Ovary (tissue), 9 donors: Measurements from ENCODE around the gene SGCA. TPM values are rescaled to one million over a fixed set of nuclear protein-coding genes. Genes with fewer than 3 reads are reported as not detected.

Source experiments
- DNase-seq, 5 donors: peaks; one replicate each; pipeline ENCODE4 v3.0.0-alpha.2; 2019 to 2020
- H3K27ac ChIP-seq, 2 donors: fragments of 200-600 bp; one replicate each; pipeline versions ENCODE4 v1.5.1 to v1.8.0; 2019 to 2022
- H3K27me3 ChIP-seq: fragments of 200-600 bp; one replicate; pipeline ENCODE4 v1.8.0; 2022
- H3K36me3 ChIP-seq: fragments of 200-600 bp; sonication (generic); one replicate; pipeline ENCODE4 v1.5.1; 2019
- H3K4me1 ChIP-seq: one replicate; pipeline ENCODE4 v1.8.1; 2013; ENCODE audit warnings: mild to moderate bottlenecking, moderate library complexity; ENCODE audit not compliant: insufficient read depth
- H3K4me3 ChIP-seq: fragments of 200-600 bp; sonication (generic); one replicate; pipeline ENCODE4 v1.5.1; 2017
- H3K9me3 ChIP-seq, 2 donors: fragments of 200-600 bp in 1 of 2; sonication (generic) in 1 of 2; one replicate each; pipeline versions ENCODE4 v1.5.1 to v1.8.1; 2013 to 2019; ENCODE audit warnings: mild to moderate bottlenecking in 1 of 2, moderate library complexity in 1 of 2
- CTCF ChIP-seq, 3 donors: fragments of 450-650 bp in 2 of 3; fragments of 200-600 bp in 1 of 3; IDR thresholded peaks; one replicate each; pipeline versions ENCODE4 v1.5.1 to v1.8.0; 2016 to 2022; ENCODE audit warnings: antibody characterized with exemption in 3 of 3, mild to moderate bottlenecking in 1 of 3
- EP300 ChIP-seq: sonication (generic); formaldehyde crosslinking; IDR thresholded peaks from one replicate; pipeline ENCODE4 v1.6.1; 2017; ENCODE audit warnings: antibody characterized with exemption
- POLR2A ChIP-seq: fragments of 450-650 bp; IDR thresholded peaks from one replicate; pipeline ENCODE4 v1.6.1; 2017; ENCODE audit warnings: antibody characterized with exemption, mild to moderate bottlenecking, moderate library complexity
- WGBS, 3 donors: extraction: QIAGEN DNeasy Blood & Tissue Kit in 1 of 3; methylation state at CpG; one replicate each; pipeline versions ENCODE4 v1.1.5 to v1.1.7; 2013 to 2017; 5-methylcytosine and 5-hydroxymethylcytosine counted together
- intact Hi-C, 4 donors: fragments of 100-400 bp; cut with DNase I; formaldehyde crosslinking; loops; one replicate each; pipeline versions ENCODE4 v1.11.0 to v1.15.1; 2022 to 2023
- polyA plus RNA-seq, 2 donors: library from polyadenylated mRNA; stranded (reverse); fragments of 200-250 nt in 1 of 2; fragments of 350-450 nt in 1 of 2; fragmentation: Illumina TruSeq in 1 of 2; extraction: RNeasy Lipid Tissue Mini Kit (QIAGEN cat#74804) in 1 of 2; gene quantifications; one replicate each; pipeline ENCODE4 v1.2.3, GENCODE V29; 2013 to 2014
- total RNA-seq, 7 donors: library from RNA; depleted of rRNA in 2 of 7; stranded (reverse); fragments of >200 nt in 2 of 7; fragmentation: NEBNext Ultra II Directional in 3 of 7; extraction: Animal tissue kit (Norgen Biotek cat#: 25700) in 3 of 7; gene quantifications; one replicate each; pipeline versions ENCODE4 v1.1.0 to v1.2.4, GENCODE V29; 2016 to 2023
- donor health status: DM: no; HTN: no; CAD: no; lungs with moderate emphysema.
- donor health status: DM: no; HTN: no; CAD: no.
- donor health status: Bipolar disorder and iron deficiency.
- donor health status: DM: yes; HTN: yes; CAD: no.
- donor health status: DM: no; HTN: no; CAD: no.
- donor health status: DM: yes; HTN: yes; CAD: no.

Gene SGCA
- total and polyA plus RNA-seq, 9 donors = 0.48 to 3.4 (median 2.2) TPM

GRCh38 chr17:50204431-50204830 lies 38.6 kb downstream of the SGCA start:
- Histone ChIP-seq H3K27ac (peak overlapping the region in 1 of 2 donors; percentile 95), H3K36me3 (no peaks in the 10 kb centered on the region), H3K27me3 (no peaks in the 10 kb centered on the region), H3K4me3 (no peak overlapping the region), H3K9me3 (no peaks in the 10 kb centered on the region), H3K4me1 (peaks cover 32% of the 10 kb centered on the region)
- intact Hi-C loops = no loop called here
- TF ChIP-seq POLR2A = no peak
- no peak for TF ChIP-seq EP300
- TF ChIP-seq CTCF (IDR thresholded peaks at IDR 0.05) = no peak
- DNase-seq = peak in 4 of 5 donors; percentile 18 to 35 (median 32)
- 75 to 84% (median 83%) methylated on average over 3 of the region's 3 CpGs for WGBS, 3 donors

- WGBS, 3 donors = 15 to 21% (median 18%) methylated on average over 10 of the region's 10 CpGs
- Histone ChIP-seq H3K27me3 (no peaks in the 10 kb centered on the region), H3K4me3 (no peak overlapping the region), H3K36me3 (no peaks in the 10 kb centered on the region), H3K4me1 (peaks cover 36% of the 10 kb centered on the region), H3K27ac (peak overlapping the region; percentile 70 to 95), H3K9me3 (no peaks in the 10 kb centered on the region)
- DNase-seq = peak; percentile 69 to 74 (median 73)
- intact Hi-C loops = no loop called here
- TF ChIP-seq CTCF (IDR thresholded peaks at IDR 0.05) (no peak), POLR2A (no peak), EP300 (no peak)
These were observed 39.5 kb downstream of the SGCA start for GRCh38 chr17:50205111-50205962.

- WGBS, 3 donors = 67 to 71% (median 68%) methylated on average over 7 of the region's 7 CpGs
These were observed 40.2 kb downstream of the SGCA start for GRCh38 chr17:50205963-50206505.

More at GRCh38 chr17:50205963-50206505, 40.2 kb downstream of the SGCA start:
- H3K4me3 ChIP-seq = no peak overlapping the region
- H3K9me3 ChIP-seq = no peaks in the 10 kb centered on the region
- H3K36me3 ChIP-seq = no peaks in the 10 kb centered on the region
- no peaks in the 10 kb centered on the region for H3K27me3 ChIP-seq
- intact Hi-C loops = no loop called here
- DNase-seq = peak; percentile 20 to 42 (median 28)
- peaks cover 43% of the 10 kb centered on the region for H3K4me1 ChIP-seq
- TF ChIP-seq EP300 (no peak), POLR2A (no peak), CTCF (IDR thresholded peaks at IDR 0.05) (no peak)
- peak overlapping the region; percentile 70 to 95 for H3K27ac ChIP-seq
